ENCODE measurements around the gene DYNLT5. TPM values are rescaled to one million over a fixed set of nuclear protein-coding genes. Genes with fewer than 3 reads are reported as not detected.
"Not testable (repeated sequence)": the region's sequence is repeated elsewhere in the genome, so short reads cannot be mapped to it uniquely, and the experiment has no call there.

DYNLT5 gene
- total and polyA plus RNA-seq, 2 donors (not counting 1 experiment from before 2014, with no cell fraction given) = 0.32 to 0.50 TPM

- no peak for TF ChIP-seq EZH2 (IDR thresholded peaks at IDR 0.05; ENCODE audit: low read length, missing control alignments)
- TF ChIP-seq, protein P1, sequence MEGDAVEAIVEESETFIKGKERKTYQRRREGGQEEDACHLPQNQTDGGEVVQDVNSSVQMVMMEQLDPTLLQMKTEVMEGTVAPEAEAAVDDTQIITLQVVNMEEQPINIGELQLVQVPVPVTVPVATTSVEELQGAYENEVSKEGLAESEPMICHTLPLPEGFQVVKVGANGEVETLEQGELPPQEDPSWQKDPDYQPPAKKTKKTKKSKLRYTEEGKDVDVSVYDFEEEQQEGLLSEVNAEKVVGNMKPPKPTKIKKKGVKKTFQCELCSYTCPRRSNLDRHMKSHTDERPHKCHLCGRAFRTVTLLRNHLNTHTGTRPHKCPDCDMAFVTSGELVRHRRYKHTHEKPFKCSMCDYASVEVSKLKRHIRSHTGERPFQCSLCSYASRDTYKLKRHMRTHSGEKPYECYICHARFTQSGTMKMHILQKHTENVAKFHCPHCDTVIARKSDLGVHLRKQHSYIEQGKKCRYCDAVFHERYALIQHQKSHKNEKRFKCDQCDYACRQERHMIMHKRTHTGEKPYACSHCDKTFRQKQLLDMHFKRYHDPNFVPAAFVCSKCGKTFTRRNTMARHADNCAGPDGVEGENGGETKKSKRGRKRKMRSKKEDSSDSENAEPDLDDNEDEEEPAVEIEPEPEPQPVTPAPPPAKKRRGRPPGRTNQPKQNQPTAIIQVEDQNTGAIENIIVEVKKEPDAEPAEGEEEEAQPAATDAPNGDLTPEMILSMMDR (conservative IDR thresholded peaks at IDR 0.05 in 1 of 2, IDR thresholded peaks at IDR 0.05 in 1 of 2; ENCODE audit: low read depth in 1 of 2, low read length in 2 of 2) = no peak
- DNase-seq (ENCODE audit: low read depth in 2 of 2) = no peak
These were observed 20.9 kb upstream of the DYNLT5 start for GRCh38 chr1:66731170-66731865.

DNA sequence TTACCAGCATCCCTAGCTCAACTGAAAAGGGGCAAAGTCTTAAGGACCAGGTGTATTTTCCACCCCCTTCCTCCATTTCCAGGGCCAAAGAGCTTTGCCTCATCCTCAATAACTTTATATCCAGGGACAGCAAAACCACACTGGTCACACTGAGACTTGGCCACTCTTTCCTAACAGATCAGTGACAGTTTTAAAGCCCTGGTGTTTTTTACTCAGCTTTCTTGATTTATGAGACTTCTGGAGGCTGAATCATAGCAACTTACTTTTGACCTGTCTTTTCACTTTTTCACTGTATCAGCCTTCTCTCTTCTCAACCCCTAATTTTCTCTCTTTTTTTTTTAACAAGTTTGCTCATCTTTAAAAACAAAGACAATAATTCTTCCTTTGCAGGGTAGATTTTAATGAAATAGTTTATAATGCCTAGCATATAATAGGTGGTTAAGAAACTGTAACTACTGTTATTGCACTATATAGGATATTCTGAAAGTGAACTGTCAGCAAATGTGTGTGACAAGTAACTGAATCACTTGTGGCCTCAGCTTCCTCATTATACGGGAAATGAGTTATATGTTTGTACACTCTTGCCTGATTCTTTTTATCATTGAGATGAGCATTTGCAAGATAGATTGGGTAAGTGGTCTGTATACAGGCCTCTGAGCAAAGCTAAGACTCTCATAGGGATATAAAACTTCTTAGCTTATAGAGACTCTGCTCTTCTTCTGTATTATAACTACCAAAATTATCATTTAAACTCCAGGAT is 19.7 kb upstream of the DYNLT5 start:
- Histone ChIP-seq H2AFZ (ENCODE audit: low read length) (no peak overlapping the region), H3K4me1 (ENCODE audit: control insufficient read depth, extremely low read depth, insufficient read depth, low read length) (peaks cover 8% of the 10 kb centered on the region), H3K4me2 (ENCODE audit: extremely low read depth, insufficient read depth, low read length) (no peak overlapping the region), H3K9ac (ENCODE audit: insufficient read depth, low read length) (no peak overlapping the region), H3K9me3 (ENCODE audit: control insufficient read depth, insufficient read depth, low read depth, low read length) (no peaks in the 10 kb centered on the region), H3K27me3 (ENCODE audit: control insufficient read depth, insufficient read depth, low read length) (no peaks in the 10 kb centered on the region), H3K36me3 (ENCODE audit: control insufficient read depth, insufficient read depth, low read length) (no peaks in the 10 kb centered on the region), H3K4me3 (replicated peaks in 1 of 4; ENCODE audit: control extremely low read depth in 1 of 4, insufficient read depth in 1 of 4, low read depth in 3 of 4, low read length in 4 of 4) (no peak overlapping the region), H3K27ac (ENCODE audit: insufficient read depth, low read length) (no peak overlapping the region), H3K79me2 (ENCODE audit: control insufficient read depth, insufficient read depth, low read length) (no peaks in the 10 kb centered on the region), H4K20me1 (ENCODE audit: control insufficient read depth, extremely low read depth, insufficient read depth, low read length) (no peaks in the 10 kb centered on the region)
- no peak for TF ChIP-seq EZH2 (IDR thresholded peaks at IDR 0.05; ENCODE audit: low read length, missing control alignments)
- TF ChIP-seq, protein P1 (conservative IDR thresholded peaks at IDR 0.05 in 1 of 2, IDR thresholded peaks at IDR 0.05 in 1 of 2; ENCODE audit: low read depth in 1 of 2, low read length in 2 of 2) = no peak
- DNase-seq (ENCODE audit: low read depth in 2 of 2) = no peak

More at GRCh38 chr1:66731170-66731865, 20.9 kb upstream of the DYNLT5 start:
- Histone ChIP-seq H3K27me3 (ENCODE audit: control insufficient read depth, insufficient read depth, low read length) (no peaks in the 10 kb centered on the region), H3K4me2 (ENCODE audit: extremely low read depth, insufficient read depth, low read length) (no peak overlapping the region), H3K9me3 (ENCODE audit: control insufficient read depth, insufficient read depth, low read depth, low read length) (no peaks in the 10 kb centered on the region), H3K79me2 (ENCODE audit: control insufficient read depth, insufficient read depth, low read length) (no peaks in the 10 kb centered on the region), H3K9ac (ENCODE audit: insufficient read depth, low read length) (no peak overlapping the region), H3K4me1 (ENCODE audit: control insufficient read depth, extremely low read depth, insufficient read depth, low read length) (peaks cover 8% of the 10 kb centered on the region), H3K36me3 (ENCODE audit: control insufficient read depth, insufficient read depth, low read length) (no peaks in the 10 kb centered on the region), H3K27ac (ENCODE audit: insufficient read depth, low read length) (no peak overlapping the region), H3K4me3 (replicated peaks in 1 of 4; ENCODE audit: control extremely low read depth in 1 of 4, insufficient read depth in 1 of 4, low read depth in 3 of 4, low read length in 4 of 4) (no peak overlapping the region), H2AFZ (ENCODE audit: low read length) (no peak overlapping the region), H4K20me1 (ENCODE audit: control insufficient read depth, extremely low read depth, insufficient read depth, low read length) (no peaks in the 10 kb centered on the region)

DNA sequence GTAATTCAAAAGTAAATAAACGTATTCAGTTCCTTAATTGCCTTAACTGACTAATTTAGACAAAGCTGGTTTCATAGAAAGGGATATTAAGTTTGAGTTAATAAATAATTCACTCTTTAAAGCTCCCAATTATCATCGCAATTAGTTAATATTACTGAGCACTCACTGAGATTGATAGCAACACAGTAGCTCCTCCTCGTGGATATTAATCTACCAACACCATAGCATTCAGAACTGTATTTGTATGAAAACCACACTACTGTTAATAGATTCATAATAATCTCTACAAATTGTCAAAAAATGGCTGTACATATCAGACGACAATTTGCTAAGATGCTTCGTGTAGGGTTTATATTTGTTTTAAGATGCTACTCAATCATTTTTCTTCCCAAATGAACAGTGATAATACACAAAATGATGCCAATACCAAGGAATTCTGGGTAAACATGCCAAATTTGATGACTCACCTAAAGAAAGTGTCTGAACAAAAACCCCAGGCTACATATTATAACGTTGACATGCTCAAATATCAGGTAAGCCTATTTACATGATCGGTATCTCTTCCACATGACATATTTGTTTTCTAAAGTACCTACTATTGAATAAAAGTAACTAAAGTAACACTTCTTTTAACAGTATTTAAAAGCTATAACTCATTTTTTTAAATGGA is 18.8 kb upstream of the DYNLT5 start:
- DNase-seq (ENCODE audit: low read depth in 2 of 2) = peak; percentile 18 to 62
- Histone ChIP-seq H3K9me3 (ENCODE audit: control insufficient read depth, insufficient read depth, low read depth, low read length) (no peaks in the 10 kb centered on the region), H3K4me1 (ENCODE audit: control insufficient read depth, extremely low read depth, insufficient read depth, low read length) (peaks cover 8% of the 10 kb centered on the region), H3K36me3 (ENCODE audit: control insufficient read depth, insufficient read depth, low read length) (no peaks in the 10 kb centered on the region), H3K27ac (ENCODE audit: insufficient read depth, low read length) (no peak overlapping the region), H4K20me1 (ENCODE audit: control insufficient read depth, extremely low read depth, insufficient read depth, low read length) (no peaks in the 10 kb centered on the region), H3K79me2 (ENCODE audit: control insufficient read depth, insufficient read depth, low read length) (no peaks in the 10 kb centered on the region), H3K4me3 (replicated peaks in 1 of 4; ENCODE audit: control extremely low read depth in 1 of 4, insufficient read depth in 1 of 4, low read depth in 3 of 4, low read length in 4 of 4) (no peak overlapping the region), H3K9ac (ENCODE audit: insufficient read depth, low read length) (no peak overlapping the region), H3K4me2 (ENCODE audit: extremely low read depth, insufficient read depth, low read length) (no peak overlapping the region), H2AFZ (ENCODE audit: low read length) (no peak overlapping the region), H3K27me3 (ENCODE audit: control insufficient read depth, insufficient read depth, low read length) (no peaks in the 10 kb centered on the region)
- TF ChIP-seq, protein P1 (conservative IDR thresholded peaks at IDR 0.05 in 1 of 2, IDR thresholded peaks at IDR 0.05 in 1 of 2; ENCODE audit: low read depth in 1 of 2, low read length in 2 of 2) = no peak
- TF ChIP-seq EZH2 (IDR thresholded peaks at IDR 0.05; ENCODE audit: low read length, missing control alignments) = no peak

GRCh38 chr1:66734531-66734930 is 17.7 kb upstream of the DYNLT5 start:
- H3K4me1 ChIP-seq (ENCODE audit: control insufficient read depth, extremely low read depth, insufficient read depth, low read length); H3K27ac ChIP-seq (ENCODE audit: insufficient read depth, low read length); H3K9me3 ChIP-seq (ENCODE audit: control insufficient read depth, insufficient read depth, low read depth, low read length); H3K36me3 ChIP-seq (ENCODE audit: control insufficient read depth, insufficient read depth, low read length); H3K4me2 ChIP-seq (ENCODE audit: extremely low read depth, insufficient read depth, low read length); DNase-seq (ENCODE audit: low read depth in 2 of 2); H3K79me2 ChIP-seq (ENCODE audit: control insufficient read depth, insufficient read depth, low read length); H3K4me3 ChIP-seq (replicated peaks in 1 of 4; ENCODE audit: control extremely low read depth in 1 of 4, insufficient read depth in 1 of 4, low read depth in 3 of 4, low read length in 4 of 4); H3K9ac ChIP-seq (ENCODE audit: insufficient read depth, low read length); H3K27me3 ChIP-seq (ENCODE audit: control insufficient read depth, insufficient read depth, low read length); H2AFZ ChIP-seq (ENCODE audit: low read length); H4K20me1 ChIP-seq (ENCODE audit: control insufficient read depth, extremely low read depth, insufficient read depth, low read length): not testable (repeated sequence)

Data from fibroblast of lung (primary cell).